Pulmonary artery endothelial cell (primary cell): ENCODE results near the gene LDB3. TPM values are rescaled to one million over a fixed set of nuclear protein-coding genes. Genes with fewer than 3 reads are reported as not detected.

ENCODE experiments used
- DNase-seq: peaks from one replicate; pipeline ENCODE4 v3.0.0-alpha.2; 2011; ENCODE audit warnings: low read depth, low spot score
- total RNA-seq: library from RNA; depleted of rRNA; stranded (reverse); fragments of >200 nt; gene quantifications from 2 replicates; pipeline ENCODE4 v1.2.3, GENCODE V29; 2014

Gene LDB3
- total RNA-seq, 1 donor from 2014 or later = not detected

DNA sequence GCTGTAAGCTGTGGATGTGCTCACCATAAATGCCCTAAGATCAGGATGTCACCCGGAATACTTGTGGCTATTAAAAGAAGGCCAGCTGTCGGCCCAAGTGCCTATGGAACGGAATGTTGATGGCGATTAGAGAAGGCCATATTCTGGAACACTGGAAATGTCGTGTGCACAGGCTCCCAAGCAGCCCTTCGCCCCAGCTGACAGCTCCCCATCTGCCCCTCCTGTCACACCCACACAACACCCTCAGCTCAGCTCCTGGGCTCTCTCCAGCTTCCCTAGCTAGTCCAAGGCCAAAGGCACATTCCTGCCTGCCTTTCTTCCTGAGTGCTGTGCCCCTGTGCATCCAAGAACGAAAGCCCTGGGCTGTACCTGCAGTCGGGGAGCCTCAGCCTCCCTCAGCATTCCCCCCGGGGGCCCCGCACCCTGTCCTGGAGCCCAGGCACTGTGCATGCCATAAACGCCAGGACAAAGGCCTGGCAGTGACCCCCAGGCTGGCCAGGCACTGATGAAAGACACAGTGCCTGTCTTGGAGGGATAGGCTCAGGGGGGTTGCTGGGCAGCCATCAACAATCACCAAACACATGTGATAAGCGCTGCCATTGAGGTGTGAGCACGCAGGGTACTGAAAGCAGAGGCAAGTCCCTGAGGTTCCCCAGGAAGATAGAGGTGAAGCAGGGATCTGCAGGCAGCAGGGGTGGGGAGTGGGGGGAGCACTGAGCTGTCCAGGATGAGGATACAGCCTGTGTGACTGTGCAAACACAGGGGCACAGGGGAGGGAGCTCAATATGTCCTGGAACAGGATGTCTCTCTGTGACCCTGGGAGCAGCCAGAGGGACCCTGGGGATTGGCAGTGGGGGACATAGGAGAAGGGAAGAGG is 3.7 kb upstream of the LDB3 start:
- DNase-seq = no peak

DNA sequence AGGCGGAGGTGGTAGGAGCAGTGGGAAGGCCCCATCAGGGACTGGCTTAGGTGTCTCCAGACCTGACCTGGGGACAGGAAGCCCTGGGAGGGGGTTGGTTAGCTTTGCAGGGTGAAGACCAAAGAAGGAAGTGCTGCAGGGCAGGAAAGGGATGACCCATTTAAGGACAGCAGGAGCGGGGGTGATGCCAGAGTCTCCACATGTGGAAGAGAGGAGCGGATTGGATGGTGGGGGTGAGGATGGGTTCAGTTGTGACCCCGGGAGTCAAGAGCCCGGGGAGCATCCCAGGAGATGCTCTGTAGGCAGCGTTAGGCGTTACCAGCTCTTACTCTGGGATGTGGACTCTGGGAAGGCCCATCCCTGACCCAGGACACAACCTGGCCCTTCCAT is 3.1 kb upstream of the LDB3 start:
- DNase-seq = no peak

DNA sequence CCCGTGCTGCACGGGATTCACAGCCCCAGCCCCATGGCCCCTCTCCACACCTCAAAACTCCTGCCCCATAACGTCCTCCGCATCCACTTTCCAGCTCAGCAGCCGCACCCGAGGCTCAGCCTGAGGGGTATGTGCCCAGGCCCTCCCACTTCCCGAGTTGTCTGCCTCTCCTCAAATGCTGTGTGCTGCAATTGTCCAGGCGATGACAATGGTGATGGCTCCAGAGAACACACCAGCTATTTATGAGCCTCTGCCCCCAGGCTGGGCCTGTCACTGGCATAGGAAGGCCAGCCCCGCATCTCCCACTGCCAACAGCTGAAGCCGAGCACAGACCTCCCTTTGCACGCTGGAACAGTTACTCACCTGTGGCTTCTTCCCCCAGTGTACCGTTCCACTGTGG is 2.4 kb upstream of the LDB3 start:
- no peak for DNase-seq

DNA sequence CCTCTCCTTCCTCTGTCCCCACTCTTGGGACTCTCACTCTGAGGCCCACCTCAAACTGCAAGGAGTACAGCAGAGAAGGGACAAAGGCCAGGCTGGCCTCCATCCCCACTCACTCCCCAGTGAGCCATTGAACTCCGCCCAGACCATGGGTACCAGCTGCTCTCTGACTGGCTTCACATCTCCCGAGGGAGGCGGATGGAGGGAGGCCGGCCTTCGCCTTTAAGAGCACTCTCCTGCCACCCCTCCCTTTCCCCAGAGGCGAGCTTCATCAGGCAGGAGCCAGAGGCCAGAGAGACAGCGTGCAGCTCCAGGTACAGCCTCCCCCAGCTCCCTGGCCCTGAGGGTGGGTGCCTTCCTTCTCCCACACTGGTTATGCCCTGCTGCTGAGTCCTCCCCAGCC is 1.8 kb upstream of the LDB3 start:
- DNase-seq = no peak

DNA sequence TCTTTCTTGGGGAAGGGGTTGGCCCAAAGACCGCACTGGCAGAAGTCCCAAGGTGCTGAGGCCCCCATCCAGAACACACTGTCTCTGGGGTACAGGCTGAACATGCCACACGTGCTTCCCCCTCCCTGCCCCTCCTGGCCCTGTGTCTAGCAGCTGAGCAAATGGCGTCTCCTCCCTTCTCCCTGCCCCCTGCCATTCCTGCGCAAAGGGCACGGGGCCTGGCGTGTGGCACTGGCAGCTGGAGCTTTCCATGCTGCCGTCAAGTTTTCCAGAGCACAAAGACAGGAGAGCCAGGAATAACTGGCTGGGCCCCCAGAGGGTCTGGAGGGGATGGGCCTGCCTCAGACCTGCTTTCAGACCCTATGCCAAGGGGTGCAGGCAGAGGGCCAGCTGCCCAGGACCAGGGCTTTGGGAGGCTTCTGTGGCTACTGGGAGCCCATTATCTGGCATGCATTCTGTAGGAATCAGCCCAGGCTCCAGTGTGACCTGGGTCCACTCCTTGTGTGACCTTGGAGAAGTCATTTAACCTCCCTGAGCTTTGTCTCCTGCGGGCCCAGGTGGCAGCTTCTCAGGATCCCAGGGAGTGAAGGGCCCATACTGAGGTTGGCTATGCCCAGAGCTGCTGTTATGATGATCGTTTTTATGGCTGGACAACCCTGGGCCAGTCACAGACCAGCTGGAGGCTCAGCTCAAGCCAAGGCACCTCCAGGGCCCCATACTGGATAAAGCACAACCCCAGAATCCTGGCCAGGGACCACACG is 710 bp upstream of the LDB3 start:
- no peak for DNase-seq

DNA sequence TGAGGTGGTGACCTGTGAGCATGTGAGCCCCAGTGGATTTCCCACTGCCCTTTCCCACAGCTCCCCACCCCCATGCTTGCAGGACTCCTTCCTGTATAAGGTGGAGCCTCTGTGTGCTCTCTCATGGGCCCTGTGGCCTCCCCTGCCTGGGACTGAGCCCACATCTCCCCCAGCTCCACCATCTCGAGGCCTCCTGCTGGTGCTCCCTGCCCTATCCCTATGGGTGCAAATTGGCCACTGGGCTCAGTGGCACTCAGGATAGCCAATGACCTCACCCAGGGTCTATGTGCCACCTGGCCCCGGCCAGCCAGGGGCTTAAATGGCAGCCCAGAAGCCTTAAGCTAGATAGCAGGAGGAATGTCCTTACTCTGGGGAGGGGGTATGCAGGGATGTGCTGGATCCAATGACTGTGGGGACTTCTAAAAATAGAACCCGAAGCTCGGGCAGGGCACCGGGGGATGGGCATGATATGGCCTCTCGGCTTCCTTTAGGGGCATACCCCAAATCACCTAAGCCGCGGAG is 2.0 kb downstream of the LDB3 start:
- no peak for DNase-seq

DNA sequence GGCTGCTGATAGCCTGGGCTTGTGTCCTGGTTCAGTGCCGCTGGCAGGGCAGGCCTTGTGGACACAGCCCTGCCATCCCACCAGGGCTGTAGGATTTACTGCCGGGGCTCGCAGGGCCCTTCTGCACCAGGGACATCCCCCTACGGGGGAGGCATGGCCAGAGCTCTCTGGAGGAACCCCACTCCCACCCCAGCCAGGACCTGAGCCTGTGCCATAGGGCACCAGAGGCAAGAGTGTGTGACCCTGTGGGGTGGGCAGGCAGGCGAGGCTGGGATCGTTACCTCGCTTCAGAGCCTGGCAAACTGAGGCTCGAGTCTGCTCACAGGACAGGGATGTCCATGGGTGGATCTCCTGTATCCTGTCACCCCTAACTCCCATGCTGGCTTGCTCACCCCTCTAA is 2.6 kb downstream of the LDB3 start:
- DNase-seq = no peak

DNA sequence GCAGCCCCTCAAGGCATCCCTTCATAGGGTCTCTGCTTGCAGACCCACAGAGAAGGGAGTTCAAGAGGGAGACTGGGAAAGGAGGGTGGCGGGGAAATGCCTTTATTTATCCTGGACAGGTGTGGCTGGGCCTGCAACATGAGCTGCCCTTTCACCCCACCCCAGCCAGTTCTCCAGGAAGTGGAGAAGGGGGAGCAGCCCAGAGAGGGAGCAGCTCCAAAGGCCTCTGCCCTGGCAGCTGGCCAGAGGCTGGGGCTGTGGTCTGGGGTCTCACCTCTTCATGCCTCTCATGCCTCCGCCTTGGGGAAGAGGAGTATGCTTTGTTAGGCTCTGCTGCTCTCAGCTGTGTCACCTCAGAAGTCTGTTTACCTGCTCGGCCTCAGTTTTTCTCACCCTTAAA is 3.1 kb downstream of the LDB3 start:
- no peak for DNase-seq

DNA sequence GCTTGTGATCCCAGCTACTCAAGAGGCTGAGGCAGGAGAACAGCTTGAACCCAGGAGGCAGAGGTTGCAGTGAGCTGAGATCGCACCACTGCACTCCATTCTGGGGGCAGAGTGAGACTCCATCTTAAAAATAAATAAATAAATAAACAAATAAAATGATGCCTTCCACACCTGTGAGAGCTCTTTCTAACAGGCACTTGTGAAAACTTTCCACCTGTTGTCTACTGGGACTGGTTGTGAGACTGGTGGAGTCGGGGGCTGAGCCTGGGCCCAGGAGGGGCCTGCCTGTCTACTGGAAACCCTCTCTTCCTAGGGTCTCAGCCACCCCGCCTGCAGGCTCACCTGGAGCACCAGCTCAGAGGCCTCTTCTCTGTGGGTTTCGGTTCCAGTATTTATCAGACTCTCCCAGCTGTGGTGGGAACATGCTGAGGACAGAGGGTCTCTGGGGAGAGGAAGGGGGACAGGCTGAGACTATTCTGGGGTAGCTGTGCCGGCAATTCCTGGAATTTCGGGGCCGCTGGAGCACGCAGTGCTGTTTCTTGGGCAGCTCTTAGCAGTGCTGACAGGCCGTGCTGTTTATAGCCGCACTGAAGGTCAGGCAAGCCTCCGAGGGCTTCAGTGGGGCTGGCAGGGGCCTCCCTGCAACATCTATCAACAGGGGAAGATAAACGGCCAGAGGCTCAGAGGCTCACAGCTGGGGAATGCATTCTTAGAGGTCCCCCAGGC is 3.8 kb downstream of the LDB3 start:
- DNase-seq = no peak

DNA sequence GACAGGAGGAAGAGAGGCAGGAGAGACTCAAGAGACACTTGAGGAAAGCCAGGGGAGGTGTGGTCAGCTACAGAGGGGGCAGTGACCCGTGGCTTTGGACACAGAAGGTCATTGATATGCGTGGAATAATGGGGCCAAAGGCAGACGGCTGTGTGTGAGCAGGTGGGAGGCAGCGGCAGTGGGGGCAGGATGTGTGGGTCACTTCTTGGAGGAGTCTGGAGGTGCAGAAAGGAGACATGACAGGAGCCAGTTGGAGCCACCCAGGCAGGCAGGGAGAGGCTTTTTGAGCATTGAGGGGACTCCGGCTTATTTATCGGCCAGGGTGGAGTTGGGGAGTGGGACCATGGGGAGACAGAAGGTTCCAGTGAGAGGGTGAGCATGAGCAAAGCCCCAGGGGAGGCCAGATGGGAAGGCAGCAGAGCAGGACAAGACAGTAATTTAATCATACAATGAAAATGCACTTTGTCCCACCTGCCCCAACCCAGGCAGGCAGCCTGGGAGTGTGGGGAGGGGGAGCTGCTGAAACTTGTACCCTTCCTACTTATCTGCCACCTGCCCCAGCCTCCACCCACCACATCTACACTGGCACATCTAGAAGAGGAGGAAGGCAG is 5.0 kb downstream of the LDB3 start:
- no peak for DNase-seq

DNA sequence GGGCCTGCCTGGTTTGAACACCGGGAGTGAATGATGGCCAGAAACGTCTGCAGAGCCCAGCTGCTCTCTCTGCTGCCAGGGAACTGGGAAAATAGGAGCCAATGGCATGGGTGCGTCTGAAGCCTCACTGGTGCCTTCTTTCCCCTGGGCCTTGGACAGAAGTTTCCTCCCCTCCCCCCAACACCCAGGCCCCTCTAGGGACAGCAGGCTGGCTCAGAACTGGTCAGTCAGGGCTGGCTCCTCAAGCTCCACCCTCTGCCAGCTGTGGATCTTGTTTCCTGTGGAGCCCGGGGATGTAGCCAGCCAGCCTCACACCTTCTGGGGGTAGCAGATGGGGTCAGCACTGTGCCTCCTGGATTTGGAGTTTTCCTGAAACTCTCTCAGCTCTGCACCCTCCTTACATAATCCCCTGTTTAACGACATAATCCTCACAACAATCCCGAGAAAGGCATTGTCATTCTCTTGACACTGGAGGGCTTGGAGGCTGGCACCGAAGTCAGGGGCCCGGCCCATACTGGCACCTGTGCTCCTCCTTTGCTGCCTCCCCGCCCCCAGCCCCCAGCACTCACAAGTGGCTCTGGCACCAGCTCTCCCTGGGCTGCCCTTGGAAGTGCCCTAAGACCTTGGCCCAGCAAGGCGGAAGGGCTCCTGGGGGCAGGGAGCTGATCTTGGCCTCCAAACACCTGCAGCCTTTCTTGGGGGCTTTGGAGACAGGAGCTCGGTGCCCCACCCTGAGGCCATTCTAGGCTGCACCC is 5.7 kb downstream of the LDB3 start:
- no peak for DNase-seq

DNA sequence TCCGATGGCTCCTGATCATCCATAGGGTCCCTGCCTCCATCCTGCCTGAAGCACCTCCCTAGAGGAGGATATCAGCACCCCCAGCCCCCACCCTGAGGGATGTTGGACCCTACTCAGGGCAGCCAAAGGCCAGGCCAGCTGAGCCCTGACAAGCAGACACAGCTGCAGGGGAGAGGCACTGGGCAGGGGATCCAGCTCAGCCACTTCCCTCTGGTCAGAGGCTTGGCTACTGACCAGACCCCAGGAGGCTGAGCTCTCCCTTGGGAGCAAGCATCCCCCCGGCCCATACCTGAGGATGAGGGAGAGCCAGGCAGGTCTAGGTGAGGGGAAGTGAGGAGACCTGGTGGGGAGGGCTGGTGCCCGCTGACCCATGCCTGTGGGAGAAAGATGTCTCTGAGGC is 6.6 kb downstream of the LDB3 start:
- no peak for DNase-seq

DNA sequence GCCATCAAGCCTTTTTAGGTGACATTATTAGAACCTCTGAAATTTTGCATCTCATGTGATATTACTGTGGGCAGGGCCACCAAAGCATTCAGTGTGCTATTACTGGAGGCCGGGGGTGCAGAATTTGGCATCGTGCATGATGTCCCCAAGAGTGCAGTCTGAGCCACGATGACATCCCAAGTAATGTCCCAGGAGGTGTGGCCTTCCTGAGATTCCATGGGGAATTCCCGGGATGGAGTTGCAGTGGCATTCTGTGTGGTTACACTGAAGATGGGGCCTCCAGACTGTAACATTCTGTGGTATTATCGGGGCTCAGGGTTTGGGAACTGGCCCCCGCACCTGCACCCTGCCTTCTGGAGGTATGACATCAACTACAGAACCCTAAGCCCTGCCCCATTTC is 9.1 kb downstream of the LDB3 start:
- DNase-seq = no peak

DNA sequence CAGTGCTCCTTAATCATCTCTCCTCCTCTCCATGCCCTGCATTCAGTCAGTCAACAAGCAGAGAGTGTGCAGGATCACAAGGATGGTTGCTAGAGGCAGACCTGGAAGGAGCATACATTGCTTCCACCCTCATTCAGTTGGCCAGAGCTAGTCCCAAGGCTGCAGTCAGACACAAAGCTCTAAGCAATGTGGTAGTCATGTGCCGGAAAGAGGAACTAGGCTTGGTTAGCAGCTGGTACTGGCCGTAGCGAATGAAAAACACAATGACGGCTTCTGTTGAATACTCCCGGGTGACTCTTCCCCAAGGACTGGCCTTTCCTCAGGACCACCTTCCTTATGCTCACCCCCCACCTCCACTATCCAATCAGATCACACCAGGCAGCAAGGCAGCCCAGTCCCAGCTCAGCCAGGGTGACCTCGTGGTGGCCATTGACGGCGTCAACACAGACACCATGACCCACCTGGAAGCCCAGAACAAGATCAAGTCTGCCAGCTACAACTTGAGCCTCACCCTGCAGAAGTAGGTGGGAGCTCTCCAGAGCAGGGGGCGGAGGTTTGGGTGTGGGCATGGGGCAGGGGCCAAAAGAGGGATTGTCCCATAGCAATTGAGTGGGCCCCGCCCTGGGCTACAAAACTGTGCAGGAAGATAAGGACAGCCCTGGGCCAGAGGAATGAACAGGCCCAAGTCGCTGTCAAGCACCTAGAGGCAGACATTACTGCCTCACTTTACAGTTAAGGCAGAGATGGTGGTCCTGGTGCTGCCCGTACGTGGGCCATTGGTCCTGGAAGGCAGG is 10.9 kb downstream of the LDB3 start:
- no peak for DNase-seq

DNA sequence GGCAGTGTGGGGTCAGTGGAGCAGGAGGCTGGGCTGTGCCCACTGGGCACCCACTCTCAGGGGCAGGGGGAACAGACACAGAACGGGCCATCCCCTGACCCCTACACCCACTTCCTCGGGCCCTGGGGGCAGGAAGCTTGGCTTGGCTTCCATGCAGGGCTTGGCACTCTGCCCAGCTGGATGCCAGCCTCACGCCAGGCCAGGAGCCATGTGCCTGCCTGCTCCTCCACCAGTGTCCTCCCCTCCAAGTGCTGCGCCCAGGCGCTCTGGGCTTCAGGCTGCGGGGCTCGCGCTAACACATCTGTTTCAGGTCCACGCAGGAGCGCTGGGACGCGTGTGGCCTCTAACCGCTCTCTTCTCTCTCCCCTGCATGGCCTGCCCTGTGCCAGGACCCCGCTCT is 12.7 kb downstream of the LDB3 start:
- DNase-seq = no peak

DNA sequence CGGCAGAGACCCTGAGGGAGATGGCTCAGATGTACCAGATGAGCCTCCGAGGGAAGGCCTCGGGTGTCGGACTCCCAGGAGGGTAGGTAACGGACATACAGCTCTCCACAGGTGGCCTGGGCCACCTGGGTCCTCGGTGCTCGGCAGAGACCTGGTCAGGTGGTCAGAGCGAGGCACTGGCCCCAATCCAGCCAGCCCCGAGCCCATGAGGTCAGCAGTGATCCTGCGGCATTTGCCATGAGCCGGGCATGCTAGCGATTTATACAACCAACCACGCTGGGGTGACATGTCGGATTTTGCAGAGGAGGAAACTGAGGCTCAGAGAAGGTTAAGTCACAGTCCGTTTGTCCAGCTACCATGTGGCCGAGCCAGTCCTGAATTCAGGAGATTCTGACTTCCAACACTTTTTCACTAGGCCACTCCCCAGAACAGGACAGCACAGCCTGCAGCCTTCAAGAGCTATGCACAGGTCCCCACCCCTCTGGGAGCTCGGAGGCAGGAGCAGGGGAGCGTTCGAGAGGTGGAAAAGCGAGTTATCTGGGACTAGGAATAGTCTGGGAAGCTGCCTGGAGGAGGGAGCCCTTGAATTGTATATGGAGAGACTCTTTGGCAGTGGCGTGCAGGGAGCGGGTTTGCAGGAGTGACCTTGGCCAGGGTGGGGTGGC is 13.5 kb downstream of the LDB3 start:
- DNase-seq = no peak

DNA sequence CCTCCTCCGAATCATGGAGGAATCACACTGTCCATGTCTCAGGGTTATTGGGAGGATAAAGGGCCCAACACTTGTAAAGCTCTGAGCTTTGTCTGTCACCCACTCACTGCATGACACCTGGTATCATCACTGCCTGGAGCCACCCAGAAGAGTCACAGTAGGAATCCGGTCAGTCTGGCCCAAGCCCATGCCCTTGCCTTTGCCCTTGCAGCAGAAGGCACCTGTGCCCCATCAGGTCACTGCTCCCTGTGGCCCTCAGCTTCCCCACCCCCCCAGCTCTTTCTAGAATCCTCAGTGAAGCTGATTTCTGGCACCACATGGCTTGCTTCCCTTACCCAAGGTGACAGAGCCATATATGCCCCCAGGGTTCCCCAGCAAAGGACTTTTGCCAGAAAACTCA is 14.4 kb downstream of the LDB3 start:
- no peak for DNase-seq

DNA sequence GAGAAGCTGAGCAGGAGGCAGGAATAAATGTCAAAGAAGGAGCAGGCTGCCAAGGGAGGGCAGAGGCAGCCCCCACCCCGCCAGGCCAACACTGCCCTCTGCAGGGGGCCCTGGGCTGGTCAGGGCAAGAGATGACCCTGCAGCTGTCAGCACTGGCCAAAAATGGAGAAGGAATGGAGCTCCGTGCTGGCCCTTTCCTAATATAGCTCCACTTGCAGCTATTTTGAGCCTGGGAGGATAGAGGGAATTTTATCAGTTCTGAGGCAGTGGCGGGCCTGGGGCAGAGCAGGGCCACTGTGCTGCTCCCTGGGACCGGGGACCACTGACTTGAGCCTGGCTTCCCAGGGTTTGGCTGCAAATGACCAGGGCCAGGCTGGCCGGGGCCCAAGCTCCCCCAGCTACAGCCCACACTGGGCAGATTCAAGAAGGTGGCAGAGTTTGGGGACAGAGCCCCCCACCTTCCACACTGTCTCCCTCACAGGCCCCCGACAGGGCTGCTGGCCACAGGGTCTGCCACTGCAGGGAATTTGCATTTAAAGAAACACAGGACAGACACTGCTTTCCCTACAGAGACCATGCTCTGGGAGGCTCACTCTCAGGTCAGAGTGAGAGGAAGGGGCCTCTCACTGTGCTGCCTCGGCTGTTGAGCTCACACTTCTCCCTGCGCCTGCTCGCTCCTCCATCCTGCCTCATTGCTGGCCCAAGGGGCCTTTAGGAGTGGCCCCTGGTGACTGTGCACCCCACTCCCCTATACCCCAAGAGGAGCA is 16.2 kb downstream of the LDB3 start:
- DNase-seq = no peak

DNA sequence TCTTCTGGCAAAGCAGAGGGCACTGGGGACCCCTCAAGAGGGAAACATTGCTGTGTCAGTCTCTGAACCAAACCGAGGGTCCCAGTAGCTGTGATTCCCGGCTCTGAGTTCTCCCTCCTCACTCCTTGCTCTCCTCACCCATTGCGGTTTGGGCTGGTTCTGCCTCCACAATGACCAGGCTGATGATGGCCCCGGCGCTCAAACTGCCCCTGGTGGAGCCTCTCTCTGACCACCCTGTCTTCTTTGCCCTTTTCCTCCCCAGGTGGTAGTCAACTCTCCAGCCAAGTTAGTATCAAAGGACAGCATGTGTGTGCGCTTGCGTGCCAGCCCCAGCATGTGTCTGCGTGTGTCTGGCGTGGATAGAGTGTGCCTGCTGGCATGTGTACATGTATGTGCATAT is 17.1 kb downstream of the LDB3 start:
- DNase-seq = no peak
